GM12878 (cell line): Measurements from ENCODE around the gene CHCHD3. TPM values are rescaled to one million over a fixed set of nuclear protein-coding genes. Genes with fewer than 3 reads are reported as not detected.

ENCODE experiments used
- ATAC-seq: fragments of 200-7000 bp; cut with Tn5 transposase; 3 replicates; pipeline ENCODE4 v1.9.1; 2020; ENCODE audit warnings: mild to moderate bottlenecking, moderate library complexity
- BruUV-seq: library from RNA; stranded (reverse); fragments of 400-500 nt; replicated peaks from 2 replicates; lab custom pipeline; 2021; lab: Mats Ljungman, UMichigan
- CTCF ChIA-PET: fragments of 300-600 bp; sonication (Branson Sonifier 250); formaldehyde crosslinking; extraction: SDS; loops from one replicate; lab custom pipeline; 2021; ENCODE audit warnings: inconsistent platforms; lab: Yijun Ruan, JAX
- POLR2A ChIA-PET: fragments of 350-600 bp; formaldehyde crosslinking; extraction: SDS; loops from one replicate; lab custom pipeline; 2021; ENCODE audit warnings: inconsistent platforms; lab: Charles Lee
- RAD21 ChIA-PET: fragments of 300-600 bp; sonication (Branson Sonifier 250); formaldehyde crosslinking; loops from one replicate; lab custom pipeline; 2023; ENCODE audit warnings: antibody characterized with exemption; ENCODE audit not compliant: unreplicated experiment; lab: Charles Lee
- SMC1A ChIA-PET: fragments of 300-600 bp; sonication (Branson Sonifier 250); formaldehyde crosslinking; loops from one replicate; lab custom pipeline; 2023; ENCODE audit not compliant: unreplicated experiment, uncharacterized antibody; lab: Charles Lee
- DNase-seq: peaks from one replicate; pipeline ENCODE4 v3.0.0-alpha.2; 2011; ENCODE audit warnings: low read depth, low spot score
- FAIRE-seq: peaks from 3 replicates; lab custom pipeline; 2011; peaks lifted over from hg19 to GRCh38; lab: Jason Lieb, UNC
- H2AFZ ChIP-seq: 2 replicates; pipeline ENCODE4 v1.6.0; 2011; ENCODE audit warnings: low read depth, low read length, control low read depth; ENCODE audit not compliant: control insufficient read depth
- H3K27ac ChIP-seq: 2 replicates; pipeline ENCODE4 v1.5.1; 2011; ENCODE audit warnings: control low read depth; ENCODE audit not compliant: control insufficient read depth, insufficient read depth
- H3K27me3 ChIP-seq, 2 experiments: replicated peaks in 1 of 2; 2 replicates each; pipeline versions ENCODE4 v1.6.0 to v1.6.1; 2011; ENCODE audit warnings: low read length in 1 of 2; ENCODE audit not compliant: control insufficient read depth in 2 of 2, insufficient read depth in 2 of 2
- H3K36me3 ChIP-seq, 2 experiments: 2 replicates each; pipeline ENCODE4 v1.5.1; 2011; ENCODE audit warnings: low read length in 1 of 2; ENCODE audit not compliant: control insufficient read depth in 2 of 2, insufficient read depth in 2 of 2
- H3K4me1 ChIP-seq: 2 replicates; pipeline ENCODE4 v1.6.1; 2011; ENCODE audit warnings: mild to moderate bottlenecking, low read length, moderate library complexity, mixed read lengths; ENCODE audit not compliant: control insufficient read depth, insufficient read depth
- H3K4me2 ChIP-seq: 2 replicates; pipeline ENCODE4 v1.6.0; 2011; ENCODE audit warnings: control low read depth; ENCODE audit not compliant: control insufficient read depth, insufficient read depth
- H3K4me3 ChIP-seq: fragments of 200-600 bp; sonication (generic); 2 replicates; pipeline ENCODE4 v1.5.1; 2016
- H3K79me2 ChIP-seq: 2 replicates; pipeline ENCODE4 v1.6.0; 2011; ENCODE audit warnings: low read length; ENCODE audit not compliant: control insufficient read depth, insufficient read depth
- H3K9ac ChIP-seq: 2 replicates; pipeline ENCODE4 v1.8.0; 2011; ENCODE audit warnings: low read length, control low read depth, mixed read lengths; ENCODE audit not compliant: control insufficient read depth, insufficient read depth
- H3K9me3 ChIP-seq: replicated peaks from 3 replicates; pipeline ENCODE4 v1.5.1; 2011; ENCODE audit warnings: mild to moderate bottlenecking, low read length; ENCODE audit not compliant: control insufficient read depth, insufficient read depth
- H4K20me1 ChIP-seq: 2 replicates; pipeline ENCODE4 v1.6.0; 2011; ENCODE audit not compliant: control insufficient read depth, insufficient read depth
- RELA ChIP-seq: fragments of 450-650 bp; IDR thresholded peaks from 2 replicates; pipeline ENCODE4 v1.8.0; 2014; ENCODE audit warnings: borderline replicate concordance; ENCODE audit not compliant: partially characterized antibody
- WGBS: methylation state at CpG from one replicate; pipeline ENCODE4 v1.1.6; 2016; ENCODE audit warnings: low lambda C conversion rate; ENCODE audit not compliant: insufficient replicate concordance, insufficient coverage; ENCODE audit errors: missing lambda C conversion rate; 5-methylcytosine and 5-hydroxymethylcytosine counted together
- in situ Hi-C: fragments of 300-500 bp; cut with MboI; formaldehyde crosslinking; loops from 9 replicates; pipeline ENCODE4 v1.14.3; 2018; ENCODE audit warnings: mixed read lengths
- intact Hi-C: fragments of 100-400 bp; cut with micrococcal nuclease; formaldehyde crosslinking; loops from one replicate; pipeline ENCODE4 v1.14.2; 2022; ENCODE audit not compliant: unreplicated experiment
- polyA plus RNA-seq, 11 experiments: library from polyadenylated mRNA; depleted of rRNA in 4 of 11; unstranded in 6 of 11; stranded (reverse) in 5 of 11; fragments of >200 nt; fragmentation: Nextera tagmentation in 4 of 11; fragmentation: Illumina TruSeq in 1 of 11; extraction: Ambion mirVana in 4 of 11; extraction: Trizol in 1 of 11; gene quantifications; 1 replicate in 1 of 11; 2 replicates in 10 of 11; pipeline versions ENCODE4 v1.2.1 to v1.2.3, GENCODE V29; 2011 to 2016; ENCODE audit warnings: inconsistent platforms in 2 of 11, missing spikeins in 2 of 11, low read depth in 1 of 11
- total RNA-seq, 4 experiments: library from RNA; depleted of rRNA in 3 of 4; stranded (reverse); fragments of >200 nt in 3 of 4; fragmentation: Illumina TruSeq in 1 of 4; extraction: Trizol in 1 of 4; gene quantifications; 2 replicates each; pipeline versions ENCODE4 v1.2.1 to v1.2.3, GENCODE V29; 2013 to 2021
- TF ChIP-seq, protein P1 (sequence below): fragments of 450-650 bp; IDR thresholded peaks from 2 replicates; pipeline ENCODE4 v1.6.1; 2017; ENCODE audit warnings: mild to moderate bottlenecking, low read depth, inconsistent platforms; ENCODE audit not compliant: poor library complexity, severe bottlenecking
- TF ChIP-seq, protein P2 (sequence below): fragments of 450-650 bp; IDR thresholded peaks from 2 replicates; pipeline ENCODE4 v1.6.1; 2016; ENCODE audit warnings: mild to moderate bottlenecking, moderate library complexity, borderline replicate concordance

Gene CHCHD3
- total and polyA plus RNA-seq, 10 of the 15 experiments (the other 5 are each of a cell fraction or from before 2014, with no cell fraction given): 38.3 to 178 (median 96.2) TPM

DNA sequence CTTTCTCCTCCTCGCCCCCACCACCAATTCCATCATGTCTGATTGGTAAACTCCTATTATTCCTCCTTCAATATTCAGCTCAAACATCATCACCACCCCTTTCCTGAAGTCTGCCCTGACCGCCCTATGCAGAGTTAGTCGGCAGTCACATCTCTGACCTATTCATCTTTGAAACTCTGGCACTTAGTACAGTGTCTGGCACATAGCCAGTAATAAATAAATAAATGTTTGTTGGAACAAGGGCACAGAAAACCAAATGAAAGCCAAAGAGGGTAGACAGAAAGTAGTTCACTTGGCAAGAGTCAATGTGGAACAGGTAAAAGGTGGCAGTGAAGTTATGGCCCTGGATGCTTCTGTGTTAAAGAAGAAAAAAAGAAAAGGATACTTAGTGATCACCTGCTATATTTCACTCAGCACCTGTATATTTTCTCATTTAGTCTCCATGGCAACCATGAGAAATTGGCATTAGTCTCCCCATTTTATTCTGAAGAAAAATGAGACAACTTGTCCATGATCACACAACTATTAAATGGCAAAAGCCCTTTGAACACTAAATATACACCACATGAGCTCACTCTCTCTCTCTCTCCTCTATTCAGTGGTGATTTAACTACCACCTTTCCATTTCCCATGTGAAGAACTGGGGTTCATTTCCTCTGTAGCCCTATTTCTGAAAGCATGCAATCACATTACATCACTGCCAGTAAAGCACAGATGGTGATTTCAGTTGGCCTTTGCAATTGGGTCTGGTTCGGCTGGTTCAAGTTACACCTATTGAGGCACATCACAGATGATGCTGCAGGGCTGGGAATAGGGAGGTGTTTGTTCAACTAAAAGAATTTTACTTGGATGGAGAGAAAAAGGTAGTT lies 25.3 kb downstream of the CHCHD3 start (continued):
- TF ChIP-seq, protein P1, sequence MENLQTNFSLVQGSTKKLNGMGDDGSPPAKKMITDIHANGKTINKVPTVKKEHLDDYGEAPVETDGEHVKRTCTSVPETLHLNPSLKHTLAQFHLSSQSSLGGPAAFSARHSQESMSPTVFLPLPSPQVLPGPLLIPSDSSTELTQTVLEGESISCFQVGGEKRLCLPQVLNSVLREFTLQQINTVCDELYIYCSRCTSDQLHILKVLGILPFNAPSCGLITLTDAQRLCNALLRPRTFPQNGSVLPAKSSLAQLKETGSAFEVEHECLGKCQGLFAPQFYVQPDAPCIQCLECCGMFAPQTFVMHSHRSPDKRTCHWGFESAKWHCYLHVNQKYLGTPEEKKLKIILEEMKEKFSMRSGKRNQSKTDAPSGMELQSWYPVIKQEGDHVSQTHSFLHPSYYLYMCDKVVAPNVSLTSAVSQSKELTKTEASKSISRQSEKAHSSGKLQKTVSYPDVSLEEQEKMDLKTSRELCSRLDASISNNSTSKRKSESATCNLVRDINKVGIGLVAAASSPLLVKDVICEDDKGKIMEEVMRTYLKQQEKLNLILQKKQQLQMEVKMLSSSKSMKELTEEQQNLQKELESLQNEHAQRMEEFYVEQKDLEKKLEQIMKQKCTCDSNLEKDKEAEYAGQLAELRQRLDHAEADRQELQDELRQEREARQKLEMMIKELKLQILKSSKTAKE: no peak
- TF ChIP-seq, all 136 proteins: peak for 11

DNA sequence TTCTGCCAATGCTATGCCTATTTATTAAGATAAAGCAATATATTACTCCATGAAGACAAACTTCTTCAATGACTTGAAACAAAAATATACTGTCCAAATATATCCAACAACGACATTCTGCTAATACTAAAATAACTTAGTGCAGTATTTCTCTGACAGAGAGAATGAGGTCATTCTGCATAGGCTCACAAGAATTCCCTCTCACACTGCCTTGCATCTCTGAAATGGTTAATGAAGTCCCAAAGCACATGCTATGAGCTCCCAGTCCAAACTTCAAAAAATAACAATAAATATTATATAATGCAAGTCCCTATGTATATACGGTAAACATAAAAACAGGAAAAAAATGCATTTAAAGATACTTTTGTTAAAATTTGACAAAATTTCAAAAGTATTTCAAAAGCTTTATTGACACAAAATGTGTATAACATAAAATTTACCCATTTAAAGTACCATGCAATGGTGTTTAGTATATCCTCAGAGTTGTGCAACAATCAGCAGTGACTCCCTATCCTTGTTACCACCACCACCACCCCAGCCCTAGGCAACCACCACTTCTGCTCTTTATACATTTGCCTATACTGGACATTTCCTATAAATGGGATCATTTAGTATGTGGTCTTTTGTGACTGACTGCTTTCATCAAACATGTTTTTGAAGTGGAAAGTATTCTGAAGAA lies 27.6 kb downstream of the CHCHD3 start:
- intact Hi-C loops (no loop called here), in situ Hi-C loops (no loop called here)
- peaks cover 52% of the 10 kb centered on the region for H3K79me2 ChIP-seq
- no peaks in the 10 kb centered on the region for H3K9me3 ChIP-seq
- ChIA-PET CTCF (interaction anchor here (1.0 kb wide), 1 partner anchor 19 kb away, joined by 3 read pairs; no protein-coding TSS in a partner anchor), POLR2A (no interaction called here), RAD21 (no interaction called here), SMC1A (interaction anchor here (1.1 kb wide), 1 partner anchor 10 kb away, joined by 3 read pairs; no protein-coding TSS in a partner anchor)
- H3K4me3 ChIP-seq: no peak overlapping the region
- no peak for FAIRE-seq
- no peaks in the 10 kb centered on the region for H4K20me1 ChIP-seq
- DNase-seq: no peak
- H3K27ac ChIP-seq: no peak overlapping the region
- H3K4me1 ChIP-seq: peaks cover 12% of the 10 kb centered on the region
- no peaks in the 10 kb centered on the region for H3K27me3 ChIP-seq
- no peak overlapping the region for H3K9ac ChIP-seq
- ATAC-seq: no peak
- H3K4me2 ChIP-seq: no peak overlapping the region
- TF ChIP-seq RELA: no peak
- TF ChIP-seq, protein P2, sequence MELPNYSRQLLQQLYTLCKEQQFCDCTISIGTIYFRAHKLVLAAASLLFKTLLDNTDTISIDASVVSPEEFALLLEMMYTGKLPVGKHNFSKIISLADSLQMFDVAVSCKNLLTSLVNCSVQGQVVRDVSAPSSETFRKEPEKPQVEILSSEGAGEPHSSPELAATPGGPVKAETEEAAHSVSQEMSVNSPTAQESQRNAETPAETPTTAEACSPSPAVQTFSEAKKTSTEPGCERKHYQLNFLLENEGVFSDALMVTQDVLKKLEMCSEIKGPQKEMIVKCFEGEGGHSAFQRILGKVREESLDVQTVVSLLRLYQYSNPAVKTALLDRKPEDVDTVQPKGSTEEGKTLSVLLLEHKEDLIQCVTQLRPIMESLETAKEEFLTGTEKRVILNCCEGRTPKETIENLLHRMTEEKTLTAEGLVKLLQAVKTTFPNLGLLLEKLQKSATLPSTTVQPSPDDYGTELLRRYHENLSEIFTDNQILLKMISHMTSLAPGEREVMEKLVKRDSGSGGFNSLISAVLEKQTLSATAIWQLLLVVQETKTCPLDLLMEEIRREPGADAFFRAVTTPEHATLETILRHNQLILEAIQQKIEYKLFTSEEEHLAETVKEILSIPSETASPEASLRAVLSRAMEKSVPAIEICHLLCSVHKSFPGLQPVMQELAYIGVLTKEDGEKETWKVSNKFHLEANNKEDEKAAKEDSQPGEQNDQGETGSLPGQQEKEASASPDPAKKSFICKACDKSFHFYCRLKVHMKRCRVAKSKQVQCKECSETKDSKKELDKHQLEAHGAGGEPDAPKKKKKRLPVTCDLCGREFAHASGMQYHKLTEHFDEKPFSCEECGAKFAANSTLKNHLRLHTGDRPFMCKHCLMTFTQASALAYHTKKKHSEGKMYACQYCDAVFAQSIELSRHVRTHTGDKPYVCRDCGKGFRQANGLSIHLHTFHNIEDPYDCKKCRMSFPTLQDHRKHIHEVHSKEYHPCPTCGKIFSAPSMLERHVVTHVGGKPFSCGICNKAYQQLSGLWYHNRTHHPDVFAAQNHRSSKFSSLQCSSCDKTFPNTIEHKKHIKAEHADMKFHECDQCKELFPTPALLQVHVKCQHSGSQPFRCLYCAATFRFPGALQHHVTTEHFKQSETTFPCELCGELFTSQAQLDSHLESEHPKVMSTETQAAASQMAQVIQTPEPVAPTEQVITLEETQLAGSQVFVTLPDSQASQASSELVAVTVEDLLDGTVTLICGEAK: peak; percentile 77
- H3K36me3 ChIP-seq: no peaks in the 10 kb centered on the region; a peak in 1 of 4 replicates
- BruUV-seq: no TSS peak
- H2AFZ ChIP-seq: no peak overlapping the region
- WGBS: 62% methylated on average over 2 of the region's 2 CpGs
